Activated B cell treated with CpG ODN at 0.5 μM for 24 hours (primary cell): ENCODE measurements around the gene SVOP. TPM values are rescaled to one million over a fixed set of nuclear protein-coding genes. Genes with fewer than 3 reads are reported as not detected.

ENCODE experiments used
- ATAC-seq: fragments of 200-7000 bp; cut with Tn5 transposase; one replicate; pipeline ENCODE4 v1.10.0; 2021; ENCODE audit warnings: low read depth, mild to moderate bottlenecking, moderate library complexity
- CTCF ChIA-PET: fragments of 350-600 bp; sonication (Branson Sonifier 250); formaldehyde crosslinking; loops from one replicate; lab custom pipeline; 2021; ENCODE audit warnings: antibody characterized with exemption; lab: Charles Lee
- POLR2A ChIA-PET: fragments of 350-600 bp; sonication (Branson Sonifier 250); formaldehyde crosslinking; loops from one replicate; lab custom pipeline; 2021; ENCODE audit warnings: antibody characterized with exemption; lab: Charles Lee
- DNase-seq: peaks from one replicate; pipeline ENCODE4 v3.0.0; 2022
- H3K27ac Mint-ChIP-seq: one replicate; pipeline ENCODE4 v1.8.0; 2020; ENCODE audit warnings: mixed read lengths
- H3K27me3 Mint-ChIP-seq: one replicate; pipeline ENCODE4 v1.8.0; 2021; ENCODE audit warnings: mixed read lengths
- H3K36me3 Mint-ChIP-seq: one replicate; pipeline ENCODE4 v1.8.0; 2021; ENCODE audit warnings: low read depth, mixed read lengths
- H3K4me1 Mint-ChIP-seq: one replicate; pipeline ENCODE4 v1.8.0; 2021; ENCODE audit warnings: mixed read lengths
- H3K4me3 Mint-ChIP-seq: one replicate; pipeline ENCODE4 v1.8.0; 2020; ENCODE audit warnings: mild to moderate bottlenecking, mixed read lengths
- H3K9me3 Mint-ChIP-seq: one replicate; pipeline ENCODE4 v1.8.0; 2020; ENCODE audit warnings: mixed read lengths
- CTCF ChIP-seq: fragments of 200-600 bp; IDR thresholded peaks from one replicate; pipeline ENCODE4 v1.8.0; 2022; ENCODE audit warnings: antibody characterized with exemption, mild to moderate bottlenecking
- intact Hi-C: fragments of 100-400 bp; cut with micrococcal nuclease; formaldehyde crosslinking; loops from one replicate; pipeline ENCODE4 v1.15.1; 2024
- total RNA-seq: library from RNA; stranded (reverse); gene quantifications from 2 replicates; pipeline ENCODE4 v1.2.3, GENCODE V29; 2022

Gene SVOP
- total RNA-seq, 1 donor from 2014 or later = not detected

GRCh38 chr12:108981835-108982234, 39.0 kb downstream of the SVOP start:
- TF ChIP-seq CTCF = no peak
- intact Hi-C loops = no loop called here
- ChIA-PET POLR2A (no interaction called here), CTCF (no interaction called here)
- no peak for ATAC-seq
- Mint-ChIP-seq H3K4me3 (no peak overlapping the region), H3K27ac (no peak overlapping the region), H3K27me3 (peaks cover 3% of the 10 kb centered on the region), H3K36me3 (no peaks in the 10 kb centered on the region), H3K9me3 (no peaks in the 10 kb centered on the region), H3K4me1 (no peaks in the 10 kb centered on the region)
- DNase-seq = no peak

DNA sequence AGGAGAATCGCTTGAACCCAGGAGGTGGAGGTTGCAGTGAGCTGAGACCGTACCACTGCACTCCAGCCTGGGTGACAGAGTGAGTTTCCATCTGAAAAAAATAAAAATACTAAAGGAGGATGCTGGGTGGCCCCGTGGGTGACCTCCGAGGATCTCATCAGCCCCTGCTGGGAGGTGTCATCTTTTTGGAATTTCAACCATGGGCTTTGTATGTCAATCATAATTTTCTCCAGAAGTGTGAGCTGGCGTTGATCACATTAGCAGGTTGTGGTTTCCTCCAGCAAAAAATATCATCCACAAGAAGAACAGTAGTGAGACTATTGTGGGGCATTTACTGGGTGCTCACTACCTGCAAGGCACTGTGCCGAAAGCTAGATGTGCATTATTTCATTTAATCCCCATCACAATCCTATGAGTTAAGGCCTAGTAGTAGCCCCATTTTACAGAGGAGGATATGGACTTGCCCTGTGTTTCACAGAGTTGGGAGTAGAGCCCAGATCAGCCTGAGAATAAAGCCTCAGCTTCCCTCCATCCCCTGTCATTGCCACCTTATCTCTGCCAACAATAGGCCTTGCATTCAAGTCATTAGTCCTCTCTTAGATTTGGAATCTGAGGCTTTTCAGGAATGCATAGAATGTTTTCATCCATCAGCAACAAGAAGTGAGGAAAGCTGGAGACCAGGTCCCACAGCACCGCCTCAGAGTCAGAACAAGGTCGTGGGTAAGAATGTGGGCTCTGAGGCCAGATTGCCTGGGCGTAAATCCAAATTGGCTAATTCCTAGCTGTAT, 39.8 kb downstream of the SVOP start:
- intact Hi-C loops = no loop called here
- ATAC-seq (no peak), DNase-seq (no peak)
- H3K4me1 Mint-ChIP-seq = no peaks in the 10 kb centered on the region
- H3K4me3 Mint-ChIP-seq = no peak overlapping the region
- no peaks in the 10 kb centered on the region for H3K36me3 Mint-ChIP-seq
- ChIA-PET POLR2A (no interaction called here), CTCF (no interaction called here)
- H3K9me3 Mint-ChIP-seq = no peaks in the 10 kb centered on the region
- no peak overlapping the region for H3K27ac Mint-ChIP-seq
- H3K27me3 Mint-ChIP-seq = peaks cover 5% of the 10 kb centered on the region
- no peak for TF ChIP-seq CTCF

DNA sequence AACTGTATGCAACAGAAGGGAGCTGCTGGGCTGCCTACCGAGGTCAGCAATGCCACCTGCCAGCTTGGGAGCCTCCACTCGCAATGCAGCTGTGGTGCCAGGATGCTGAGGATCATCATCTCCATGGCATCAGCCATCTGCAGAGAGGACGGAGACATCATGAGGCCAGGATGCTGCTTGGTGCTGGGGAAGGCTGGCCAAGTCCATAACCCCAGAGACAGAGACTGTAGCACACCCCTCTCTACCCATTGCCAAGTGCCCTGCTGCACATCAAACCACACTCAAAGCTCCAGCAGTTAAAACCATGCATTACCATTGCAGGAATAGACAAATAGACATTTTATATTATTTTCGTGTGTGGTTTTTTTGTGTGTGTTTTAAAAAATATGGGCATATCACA, 43.5 kb downstream of the SVOP start:
- no peaks in the 10 kb centered on the region for H3K4me1 Mint-ChIP-seq
- ATAC-seq (no peak), DNase-seq (no peak)
- TF ChIP-seq CTCF = no peak
- no peak overlapping the region for H3K27ac Mint-ChIP-seq
- ChIA-PET CTCF (no interaction called here), POLR2A (interaction anchor here (0.6 kb wide), 1 partner anchor 74 kb away, joined by 6 read pairs; no protein-coding TSS in a partner anchor)
- H3K4me3 Mint-ChIP-seq = no peak overlapping the region
- H3K27me3 Mint-ChIP-seq = peaks cover 14% of the 10 kb centered on the region
- no peaks in the 10 kb centered on the region for H3K36me3 Mint-ChIP-seq
- intact Hi-C loops = no loop called here
- H3K9me3 Mint-ChIP-seq = no peaks in the 10 kb centered on the region

GRCh38 chr12:108975024-108975593, 45.8 kb downstream of the SVOP start:
- Mint-ChIP-seq H3K4me3 (no peak overlapping the region), H3K27ac (no peak overlapping the region), H3K36me3 (no peaks in the 10 kb centered on the region), H3K9me3 (no peaks in the 10 kb centered on the region), H3K4me1 (no peaks in the 10 kb centered on the region), H3K27me3 (peaks cover 23% of the 10 kb centered on the region)
- POLR2A ChIA-PET = no interaction called here
- ATAC-seq (no peak), DNase-seq (no peak)
- CTCF ChIA-PET = no interaction called here
- intact Hi-C loops = no loop called here
- no peak for TF ChIP-seq CTCF

DNA sequence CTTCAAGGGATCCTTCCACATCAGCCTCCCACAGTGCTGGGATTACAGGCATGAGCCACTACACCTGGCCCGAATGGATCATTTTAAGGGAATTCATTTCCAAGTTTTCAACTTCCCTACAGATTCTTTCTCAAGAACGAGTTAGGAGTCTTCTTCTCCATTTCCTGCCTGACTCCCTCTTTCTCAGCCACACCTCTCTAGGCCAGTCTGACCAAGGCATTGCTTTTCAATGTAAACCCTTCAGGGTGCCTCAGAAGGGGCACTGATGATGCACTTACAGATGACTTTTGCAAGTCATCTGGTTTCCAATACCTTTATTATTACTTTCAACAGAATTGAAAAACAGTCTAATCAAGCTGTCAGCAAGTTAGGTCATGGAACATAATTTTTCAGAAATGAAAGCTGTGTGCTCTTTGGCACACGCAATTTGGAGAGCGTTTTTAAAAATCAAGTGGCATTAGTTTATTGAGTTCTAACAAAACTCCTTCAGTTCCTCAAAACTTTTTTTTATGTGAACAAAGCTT, 47.2 kb downstream of the SVOP start:
- Mint-ChIP-seq H3K9me3 (no peaks in the 10 kb centered on the region), H3K27me3 (peaks cover 27% of the 10 kb centered on the region), H3K4me1 (no peaks in the 10 kb centered on the region), H3K4me3 (no peak overlapping the region), H3K27ac (no peak overlapping the region), H3K36me3 (no peaks in the 10 kb centered on the region)
- no peak for TF ChIP-seq CTCF
- POLR2A ChIA-PET = no interaction called here
- ATAC-seq = no peak
- DNase-seq = no peak
- intact Hi-C loops = no loop called here
- CTCF ChIA-PET = no interaction called here
